Activated naive CD8-positive, alpha-beta T cell treated with anti-CD3 and anti-CD28 coated beads, Interleukin-2, amount 50 U/mL, for 16 hours (primary cell): ENCODE measurements around the gene SUMF1.

Source experiments
- DNase-seq: peaks from one replicate; pipeline ENCODE4 v3.0.0-alpha.2; 2020; ENCODE audit warnings: low read depth, low spot score

SUMF1 gene

DNA sequence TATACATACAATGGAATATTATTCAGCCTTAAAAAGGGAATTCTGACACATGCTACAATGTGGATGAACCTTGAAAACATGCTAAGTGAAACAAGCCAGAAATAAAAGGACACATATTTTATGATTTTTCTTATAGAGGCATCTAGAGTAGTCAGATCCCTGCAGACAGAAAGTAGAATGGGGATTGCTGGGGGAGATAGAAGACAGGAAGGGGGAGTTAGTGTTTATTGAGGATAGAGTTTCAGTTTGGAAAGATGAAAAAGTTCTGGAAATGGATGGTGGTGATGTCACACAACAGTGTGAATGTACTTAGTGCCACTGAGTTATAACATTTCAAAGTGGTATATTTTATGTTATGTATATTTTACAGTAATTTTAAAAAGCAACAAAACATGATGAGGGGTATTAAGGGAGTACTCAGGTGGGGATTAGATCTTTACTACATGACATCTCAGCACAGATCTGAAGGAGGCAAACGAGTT is 30.8 kb upstream of the SUMF1 start:
- DNase-seq = no peak

DNA sequence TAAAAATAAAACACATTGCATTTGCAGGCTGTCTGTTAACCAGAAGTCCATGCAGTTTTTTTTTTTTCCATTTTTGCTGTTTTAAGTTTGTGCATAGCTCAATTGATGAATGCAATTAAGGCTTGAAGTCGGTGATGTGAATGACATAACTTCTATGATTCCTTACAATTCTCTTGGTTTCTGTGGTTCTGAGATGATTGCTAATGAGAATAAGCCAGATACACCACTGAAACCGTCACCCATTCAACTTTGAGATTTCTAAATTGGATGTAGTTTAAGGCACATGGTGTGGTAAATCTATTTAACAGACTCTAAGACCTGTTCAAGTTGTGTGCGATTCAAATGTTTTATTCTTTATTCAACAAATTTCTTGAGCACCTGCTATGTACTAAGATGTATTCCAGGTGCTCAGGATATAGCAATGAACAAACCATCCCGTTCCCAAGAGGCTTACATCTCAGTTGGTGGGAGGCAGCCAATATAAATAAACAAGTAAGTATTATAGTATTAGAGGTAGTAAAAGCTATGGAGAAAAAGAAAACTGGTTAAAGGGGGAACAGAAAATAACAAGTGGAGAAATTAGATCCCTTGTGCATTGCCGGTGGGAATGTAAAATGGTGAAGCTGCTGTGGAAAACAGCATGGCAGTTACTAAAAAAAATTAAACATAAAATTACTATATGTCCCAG is 30.1 kb upstream of the SUMF1 start:
- no peak for DNase-seq

DNA sequence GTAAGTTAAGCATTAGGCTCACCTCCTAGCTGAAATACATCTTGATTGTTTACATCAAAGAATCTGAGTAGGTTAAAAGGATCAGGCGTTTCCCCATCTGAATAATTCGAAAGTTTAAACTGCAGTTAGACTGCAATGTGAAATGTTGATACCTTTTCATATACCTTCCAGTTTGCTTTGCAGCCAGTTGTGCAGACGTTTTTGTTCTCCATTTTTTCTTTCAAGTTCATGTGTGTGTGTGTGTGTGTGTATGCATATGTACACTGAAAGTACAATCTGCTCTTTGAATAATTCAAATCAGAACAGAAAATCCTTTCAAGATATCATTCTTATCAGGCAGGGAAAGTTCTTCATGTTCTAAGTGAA is 29.0 kb upstream of the SUMF1 start:
- no peak for DNase-seq

DNA sequence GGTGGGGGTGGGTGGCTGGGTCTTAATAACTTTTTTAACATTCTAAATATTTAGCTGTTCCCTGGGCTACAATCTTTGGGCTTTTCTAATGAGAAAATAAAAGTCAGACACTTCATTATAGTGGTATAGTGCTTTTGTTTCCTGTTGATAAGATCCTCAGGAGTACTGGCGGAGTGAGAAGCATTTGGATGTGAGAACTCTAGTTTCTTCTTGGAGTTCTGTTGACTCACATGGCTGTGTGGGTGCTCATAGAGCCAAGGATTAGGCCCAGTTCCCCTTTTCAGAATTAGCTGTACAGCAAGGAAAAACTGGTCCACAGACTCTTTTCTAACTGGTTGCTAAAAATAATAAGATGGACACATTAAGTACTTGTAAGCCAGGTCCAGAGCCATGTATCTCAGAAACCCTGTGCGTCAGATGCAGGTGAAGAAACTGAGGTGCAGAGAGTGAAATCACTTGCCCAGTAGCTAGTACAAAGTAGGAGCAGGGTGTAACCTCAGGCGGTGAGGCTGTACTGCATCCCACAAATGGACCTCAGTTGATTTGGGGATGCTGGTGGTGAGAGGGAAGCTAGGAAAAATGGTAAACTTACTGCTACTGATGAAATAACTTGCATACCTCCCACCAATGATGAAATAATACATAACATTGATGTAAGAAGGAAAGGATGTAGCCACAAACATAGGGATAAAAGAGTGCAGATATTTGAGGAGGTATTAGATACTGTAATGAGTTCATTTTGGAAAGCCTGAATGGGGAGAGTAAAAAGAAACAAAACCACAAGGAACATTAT is 28.4 kb upstream of the SUMF1 start:
- no peak for DNase-seq

DNA sequence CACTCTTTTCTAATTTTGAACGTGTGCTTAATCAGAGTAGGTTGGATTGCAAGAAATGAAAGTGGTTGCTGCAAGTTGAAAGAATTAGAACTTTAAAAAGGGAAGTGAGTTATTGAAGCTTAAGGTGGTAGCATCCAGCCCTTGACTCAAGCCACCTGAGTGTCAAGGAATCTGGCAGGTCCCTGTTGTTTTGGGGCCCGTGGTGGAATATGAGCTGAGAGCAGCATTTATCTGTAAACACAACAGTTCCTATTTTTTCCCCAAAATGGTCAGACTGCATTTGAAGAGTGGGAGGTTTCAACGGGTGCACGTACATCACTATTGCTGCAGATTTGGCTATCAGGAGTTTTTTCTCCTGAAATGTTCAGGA is 27.8 kb upstream of the SUMF1 start:
- DNase-seq = no peak

DNA sequence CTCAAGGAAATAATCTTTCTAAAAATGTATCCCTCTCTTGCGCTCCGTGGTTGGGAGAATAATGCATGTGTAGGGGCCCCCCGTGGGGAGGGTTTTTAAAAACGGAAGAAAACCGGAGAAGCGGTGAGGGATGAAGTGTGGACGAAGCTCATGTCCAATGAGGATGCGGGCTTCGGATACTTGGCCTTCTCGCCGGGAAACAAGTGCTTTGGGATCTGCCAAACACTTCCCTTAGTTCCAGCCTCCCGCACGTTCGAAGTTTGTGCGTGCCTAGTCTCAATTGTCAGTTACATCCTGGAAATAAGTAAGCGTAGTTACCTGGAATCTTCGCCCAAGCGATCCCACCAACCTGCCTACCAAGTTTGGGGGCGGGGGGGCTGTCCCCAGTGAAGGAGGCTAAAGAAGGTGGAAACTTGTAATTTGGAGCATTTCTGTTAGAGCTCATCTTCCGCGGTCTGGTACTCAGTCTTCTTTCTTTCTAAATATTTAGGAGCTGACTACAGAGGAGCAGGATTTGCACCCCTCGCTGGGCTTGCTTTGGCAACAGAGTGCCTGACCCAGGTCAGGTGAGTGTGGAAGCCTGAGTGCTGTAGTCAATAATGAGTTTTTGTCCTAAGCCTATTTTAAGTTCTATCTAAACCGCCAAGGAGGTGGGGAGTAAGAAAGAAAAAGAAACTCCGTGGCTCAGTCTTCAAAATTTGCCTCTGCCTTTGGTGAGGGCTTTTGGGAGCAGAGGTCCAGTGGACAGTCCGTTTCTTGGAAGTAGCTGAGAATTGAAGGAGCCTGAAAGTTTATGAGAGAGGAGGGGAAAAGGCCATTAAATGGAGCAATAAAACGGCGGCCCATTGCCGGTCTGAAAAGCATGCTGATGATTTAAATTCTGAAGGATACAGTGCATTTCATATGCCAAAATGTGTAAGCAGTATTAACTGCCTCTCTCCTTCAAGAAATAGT is 27.1 kb upstream of the SUMF1 start:
- DNase-seq = no peak

DNA sequence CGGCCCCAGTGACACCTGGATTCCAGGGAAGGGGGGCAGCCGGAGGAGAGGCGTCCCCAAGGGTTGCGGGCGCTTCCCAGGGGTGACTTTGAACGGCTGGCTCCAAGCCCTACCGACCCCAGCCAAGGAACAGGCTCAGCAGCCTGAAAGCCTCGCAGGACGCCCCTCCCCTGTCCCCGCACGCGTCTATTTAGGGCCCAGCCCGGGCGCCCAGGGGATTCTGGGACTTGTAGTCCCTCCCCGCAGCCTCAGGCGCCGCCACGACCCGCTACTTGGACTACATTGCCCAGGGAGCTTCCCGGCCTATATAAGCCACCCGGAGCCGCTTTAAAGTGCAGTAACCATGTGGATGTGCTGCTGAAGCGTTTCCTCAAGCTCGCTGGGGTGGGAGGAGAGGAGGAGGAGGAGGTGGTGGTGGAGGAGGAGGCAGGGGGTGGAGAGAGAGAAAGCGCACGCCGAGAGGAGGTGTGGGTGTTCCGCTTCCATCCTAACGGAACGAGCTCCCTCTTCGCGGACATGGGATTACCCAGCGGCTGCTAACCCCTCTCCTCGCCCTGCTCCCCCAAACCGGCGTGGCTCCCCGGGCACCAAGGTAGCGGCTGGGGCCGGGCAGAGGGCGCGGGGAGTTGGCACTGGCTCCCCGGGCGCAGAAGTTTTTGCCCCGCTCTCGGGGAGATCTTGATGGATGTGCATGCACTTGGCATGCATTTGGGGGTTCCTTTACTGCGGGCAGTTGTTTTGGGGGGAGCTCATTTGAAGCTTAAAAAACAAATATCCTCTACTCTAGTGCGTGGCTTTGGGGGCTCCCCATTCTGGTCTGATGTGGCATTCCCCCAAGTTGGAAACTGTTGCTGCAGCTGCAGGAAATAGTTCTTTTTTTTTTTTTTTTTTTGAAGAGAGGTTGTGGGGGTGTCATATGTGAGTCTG is 26.2 kb upstream of the SUMF1 start, which contains the start of gene ITPR1:
TSS of gene ITPR1 (plus strand) at position 335 of the 927 bp plus-strand sequence. CDS start 23,144 bp downstream, outside the sequence.
- peak; percentile 94 for DNase-seq

DNA sequence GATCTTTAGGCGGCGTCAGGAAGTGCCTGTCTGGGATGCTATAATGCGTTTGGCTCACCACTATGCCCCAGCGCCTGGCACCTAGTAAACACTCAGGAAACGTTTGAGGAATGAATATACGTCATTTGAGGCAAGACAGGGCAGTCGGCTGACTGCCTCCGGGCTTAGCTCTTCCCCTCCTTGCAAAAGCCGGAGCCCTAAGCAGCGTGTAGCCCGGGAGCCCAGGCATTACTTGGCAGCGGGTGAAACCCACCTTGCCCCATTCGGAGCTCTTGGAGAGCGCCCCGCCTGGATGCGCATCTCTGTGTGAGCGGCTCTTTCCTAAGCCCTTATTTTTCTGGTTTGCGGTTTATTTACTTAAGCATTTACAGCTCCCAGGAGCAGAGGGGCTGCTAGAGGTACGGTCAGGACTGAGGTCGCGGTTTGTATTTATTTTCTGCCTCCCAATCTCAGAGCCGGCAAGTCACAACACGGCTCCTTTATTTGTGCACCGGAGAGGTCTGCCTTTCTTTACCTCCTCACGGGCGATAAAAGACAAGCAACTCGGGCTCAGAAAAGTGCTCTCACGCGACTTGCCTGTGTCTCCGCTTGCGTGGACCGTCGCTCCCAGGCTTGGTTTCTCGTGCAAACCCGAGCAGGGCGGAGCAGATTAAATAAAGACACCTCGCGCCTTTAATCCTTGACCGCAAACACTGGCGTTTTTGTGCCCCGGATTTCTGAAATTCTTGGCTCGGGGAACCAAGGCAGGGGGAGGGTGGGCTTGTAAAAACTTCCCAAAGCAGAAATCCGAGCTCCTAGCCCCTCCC is 25.3 kb upstream of the SUMF1 start:
- no peak for DNase-seq

DNA sequence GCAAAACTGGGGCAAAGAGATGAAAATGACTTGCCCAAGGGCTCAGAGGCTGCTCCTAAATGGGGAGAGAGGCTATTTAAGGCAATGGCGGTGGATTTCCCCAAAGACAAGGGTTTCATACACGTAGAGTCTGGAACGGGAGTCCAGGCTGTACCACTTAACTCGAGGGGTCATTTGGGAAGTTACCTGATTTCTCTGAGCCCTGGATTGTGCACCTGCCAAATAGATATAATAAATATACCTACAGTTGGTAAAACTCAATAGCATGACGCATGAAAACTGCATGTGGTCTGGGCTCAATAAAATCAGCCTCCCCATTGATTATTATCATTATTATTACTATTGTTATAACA is 24.8 kb upstream of the SUMF1 start:
- no peak for DNase-seq

DNA sequence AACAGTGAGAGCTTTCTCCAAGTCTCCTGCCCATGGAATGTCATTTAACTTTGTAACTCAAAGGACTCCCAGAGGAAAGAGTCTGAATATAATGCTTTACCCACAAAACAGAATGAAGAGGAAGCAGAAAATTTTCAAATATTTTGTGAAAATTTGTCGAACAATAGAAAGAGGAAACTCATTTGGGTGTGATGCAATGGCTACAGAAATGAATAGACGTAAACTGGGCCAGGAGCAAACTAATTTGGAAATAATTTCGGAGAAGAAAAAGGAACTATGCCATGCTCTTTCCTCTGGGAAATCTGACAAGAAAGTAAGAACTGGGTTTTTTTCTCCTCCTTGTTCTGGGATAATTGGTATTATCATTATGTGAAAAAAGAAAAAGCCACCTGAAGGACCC is 11.2 kb upstream of the SUMF1 start:
- DNase-seq = no peak

DNA sequence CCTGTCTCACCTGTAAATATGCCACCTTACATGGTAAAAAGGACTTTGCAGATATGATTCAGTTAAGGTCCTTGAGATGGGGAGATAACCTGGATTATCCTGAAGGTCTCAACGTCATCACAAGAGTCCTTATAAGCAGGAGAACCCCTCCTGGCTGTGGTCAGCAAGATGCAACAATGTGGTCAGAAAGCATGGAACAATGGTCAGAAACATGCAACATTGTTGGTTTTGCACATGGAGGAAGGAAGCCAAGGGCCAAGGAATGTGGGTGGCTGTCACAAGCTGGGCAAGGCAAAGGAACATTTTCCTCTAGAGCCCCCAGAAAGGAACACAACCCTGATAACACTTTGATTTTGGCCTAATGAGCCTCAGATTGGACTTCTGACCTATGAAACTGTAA is 9.4 kb upstream of the SUMF1 start:
- DNase-seq = no peak

DNA sequence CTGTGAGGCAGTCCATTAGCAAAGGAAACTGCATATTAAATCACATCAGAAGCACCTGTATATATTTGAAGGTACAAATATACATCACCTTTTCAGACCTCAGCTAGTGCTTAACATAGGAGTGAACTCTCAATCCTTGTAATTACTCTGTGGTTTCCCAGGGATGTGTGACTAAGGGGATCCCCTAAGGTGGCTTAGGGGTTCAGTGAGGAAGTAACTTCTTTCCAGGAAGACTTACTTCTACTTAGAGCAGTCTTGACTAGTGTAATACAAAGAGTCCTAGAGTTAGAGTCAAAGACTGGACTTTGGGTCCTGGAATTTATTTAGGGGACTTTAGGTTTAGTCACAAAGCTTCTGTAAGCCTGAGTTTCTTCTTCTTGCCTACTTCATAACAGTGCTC is 8.7 kb upstream of the SUMF1 start:
- no peak for DNase-seq

DNA sequence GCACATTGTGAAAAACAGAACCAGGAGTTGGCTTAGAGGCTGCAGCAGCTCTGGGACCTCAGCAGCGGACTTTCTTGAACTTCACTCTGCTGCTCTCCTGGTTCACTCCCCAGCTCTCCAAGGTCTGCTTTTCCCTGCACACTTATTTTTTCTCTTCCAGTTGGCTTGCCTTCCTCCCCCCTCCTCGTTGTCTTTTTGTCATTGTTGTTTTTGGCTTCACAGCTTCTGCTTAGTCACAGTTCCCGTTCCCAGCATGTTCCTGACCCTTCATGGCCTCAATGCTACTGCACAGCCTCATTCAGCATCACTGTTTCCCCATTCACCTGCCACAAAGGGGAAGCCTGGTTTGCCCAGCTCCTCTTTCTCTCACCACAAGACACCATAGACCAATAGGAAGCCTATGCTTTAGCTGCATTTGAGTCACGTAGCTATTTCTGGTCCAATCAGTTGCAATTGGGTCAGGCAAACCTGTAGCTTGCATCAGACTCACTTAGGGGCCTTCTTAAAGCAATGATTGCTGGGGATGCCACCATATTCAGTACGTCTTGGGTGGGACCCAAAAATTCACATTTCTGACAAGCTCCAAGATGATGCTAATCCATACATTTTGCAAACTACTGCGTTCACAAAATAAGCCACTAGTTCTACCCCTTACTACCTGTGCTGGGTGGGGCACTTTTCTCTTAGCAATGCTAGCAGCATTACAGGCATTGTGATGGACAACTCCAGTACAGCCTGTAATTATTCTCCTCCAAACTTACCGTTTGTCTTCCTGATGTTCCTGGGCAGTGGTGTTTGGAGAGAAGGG is 7.8 kb upstream of the SUMF1 start:
- DNase-seq = no peak

DNA sequence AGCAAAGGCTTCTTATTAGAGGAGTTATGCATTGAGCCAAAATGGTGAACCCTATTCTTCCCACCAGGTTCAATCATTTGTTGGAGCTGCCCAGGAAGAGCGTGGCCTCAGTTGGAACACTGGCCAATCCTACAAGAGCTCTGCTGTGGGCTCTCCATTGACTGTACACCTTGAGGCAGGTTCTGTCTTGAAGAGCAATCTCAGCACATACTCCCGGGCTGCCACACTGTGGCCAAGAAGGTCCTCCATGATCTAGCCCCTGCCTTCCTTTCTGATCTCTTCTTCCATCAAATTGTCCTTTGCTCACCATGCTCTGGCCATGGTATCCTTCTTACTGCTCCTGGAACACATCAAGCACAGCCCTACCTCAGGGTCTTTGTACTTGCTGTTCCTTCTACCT is 5.7 kb upstream of the SUMF1 start:
- DNase-seq = no peak

DNA sequence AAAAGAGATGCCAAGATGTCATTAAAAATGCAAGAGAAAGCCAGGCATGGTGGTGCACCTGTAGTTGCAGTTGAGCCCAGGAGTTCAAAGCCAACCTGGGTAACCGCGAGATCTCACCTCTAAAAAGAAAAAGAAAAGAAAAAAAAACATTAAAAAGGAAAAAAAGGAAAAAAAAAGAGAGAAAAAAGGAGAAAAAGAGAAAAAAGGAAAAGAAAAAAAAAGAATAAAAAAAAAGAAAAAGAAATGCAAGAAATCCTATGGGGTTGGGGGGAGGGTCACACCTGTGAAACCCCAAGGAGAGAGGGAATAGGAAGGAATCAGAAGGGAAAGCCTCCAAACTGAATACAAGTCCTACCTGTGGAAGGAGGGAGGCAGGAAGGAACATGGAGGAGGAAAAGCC is 5.2 kb upstream of the SUMF1 start:
- DNase-seq = no peak

DNA sequence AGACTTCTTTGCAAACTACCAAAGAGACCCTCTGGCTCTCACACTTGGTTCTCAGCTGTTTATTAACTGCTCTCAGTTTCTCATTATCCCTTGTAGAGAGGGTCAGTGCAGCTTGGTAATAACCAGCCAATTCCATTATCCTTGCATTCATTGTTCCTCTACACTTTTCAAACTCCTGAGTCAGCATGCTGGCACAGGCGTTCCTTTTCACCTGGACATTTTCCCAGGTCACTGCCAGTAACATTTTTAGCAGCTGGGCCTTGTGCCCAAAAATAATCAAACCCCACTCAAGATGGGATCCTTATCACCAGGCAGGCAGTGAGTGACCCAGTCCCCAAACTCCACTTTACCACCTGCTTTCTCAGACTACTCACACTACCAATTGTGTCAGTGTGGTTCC is 4.8 kb upstream of the SUMF1 start:
- no peak for DNase-seq

DNA sequence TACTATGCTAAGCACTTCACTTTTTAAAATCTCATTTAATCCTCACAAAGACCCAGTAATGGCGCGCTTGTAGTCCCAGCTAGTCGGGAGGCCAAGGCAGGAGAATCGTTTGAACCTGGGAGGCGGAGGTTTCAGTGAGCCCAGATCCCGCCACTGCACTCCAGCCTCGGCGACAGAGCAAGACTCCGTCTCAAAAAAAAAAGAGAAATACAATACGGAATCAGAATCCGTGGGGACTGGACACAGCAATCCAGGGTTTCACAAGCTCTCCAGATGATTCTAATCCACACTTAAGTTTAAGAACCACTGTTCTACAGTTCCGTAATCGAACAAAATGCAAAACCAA is 426 bp upstream of the SUMF1 start:
- no peak for DNase-seq

DNA sequence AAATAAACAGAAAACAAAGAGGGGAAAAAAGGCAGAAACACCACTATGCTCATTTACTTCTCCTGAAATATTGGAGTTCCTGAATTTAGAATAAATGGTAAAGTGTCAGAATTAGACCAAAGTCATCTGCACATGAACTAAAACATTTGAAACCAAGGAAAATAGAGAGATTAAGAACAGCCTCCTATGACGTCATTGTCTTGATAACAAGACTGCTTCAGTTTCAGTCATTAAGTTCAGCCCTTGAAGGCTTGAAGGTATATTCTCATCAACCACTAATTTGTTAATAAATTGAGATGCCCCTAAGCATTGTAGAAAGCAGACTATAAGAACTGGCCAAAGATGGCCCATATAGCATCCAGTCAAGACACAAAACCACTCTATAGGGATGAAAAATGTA is 2.5 kb downstream of the SUMF1 start:
- no peak for DNase-seq

DNA sequence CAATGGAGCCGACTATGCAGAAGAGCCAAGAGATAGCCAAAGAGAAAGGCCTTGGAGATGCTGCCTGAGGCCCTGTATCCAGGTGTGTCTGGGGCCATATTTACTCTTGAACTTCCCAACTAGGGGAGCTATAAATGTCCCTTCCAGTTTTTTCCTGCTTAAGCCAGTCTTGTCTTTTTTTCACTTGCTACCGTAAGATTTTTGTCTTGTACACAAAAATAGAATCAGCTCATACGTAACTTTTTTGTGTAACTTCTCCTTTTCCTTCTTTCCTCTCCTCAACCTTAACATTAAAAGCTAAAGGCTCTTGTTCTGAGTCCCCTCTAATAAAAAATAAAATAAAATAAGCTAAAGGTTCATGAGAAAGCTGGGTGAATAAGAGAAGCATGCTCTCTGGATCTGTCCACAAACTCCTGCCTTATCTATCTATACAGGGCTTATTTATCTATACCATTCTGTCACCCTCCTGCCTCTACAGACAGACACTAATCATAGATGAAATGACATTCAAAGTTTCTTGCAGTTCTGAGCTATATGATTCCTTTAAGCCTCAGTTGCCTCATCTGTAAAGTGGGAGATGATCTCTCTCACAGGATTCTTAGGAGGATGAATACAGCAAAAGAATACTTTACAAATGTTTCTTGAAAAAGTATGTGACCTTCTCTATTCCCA is 4.6 kb downstream of the SUMF1 start:
- no peak for DNase-seq
